IPS-15b (cell line): ENCODE data around the gene TRAF5.
"Not testable (repeated sequence)": the region's sequence is repeated elsewhere in the genome, so short reads cannot be mapped to it uniquely, and the experiment has no call there.

Experiments
- H3K27me3 ChIP-seq: one replicate; pipeline ENCODE4 v1.6.1; 2013; ENCODE audit warnings: low read length; ENCODE audit not compliant: control insufficient read depth, insufficient read depth
- H3K36me3 ChIP-seq: one replicate; pipeline ENCODE4 v1.6.1; 2013; ENCODE audit warnings: low read length; ENCODE audit not compliant: control insufficient read depth, insufficient read depth
- H3K4me1 ChIP-seq: one replicate; pipeline ENCODE4 v1.6.1; 2013; ENCODE audit warnings: mild to moderate bottlenecking, low read length; ENCODE audit not compliant: control insufficient read depth, insufficient read depth
- H3K4me3 ChIP-seq: one replicate; pipeline ENCODE4 v1.5.1; 2013; ENCODE audit warnings: low read depth, low read length
- H3K9ac ChIP-seq: one replicate; pipeline ENCODE4 v1.6.1; 2013; ENCODE audit warnings: low read depth, mild to moderate bottlenecking, low read length
- H3K9me3 ChIP-seq: one replicate; pipeline ENCODE4 v1.6.1; 2013; ENCODE audit warnings: mild to moderate bottlenecking, low read length; ENCODE audit not compliant: control insufficient read depth, insufficient read depth

TRAF5 gene

GRCh38 chr1:211338224-211338620 is 11.6 kb downstream of the TRAF5 start:
- Histone ChIP-seq H3K9ac (no peak overlapping the region), H3K4me3 (no peak overlapping the region)

GRCh38 chr1:211339631-211340041 is 13.0 kb downstream of the TRAF5 start:
- Histone ChIP-seq H3K27me3 (no peaks in the 10 kb centered on the region), H3K4me3 (no peak overlapping the region), H3K4me1 (no peaks in the 10 kb centered on the region), H3K9me3 (no peaks in the 10 kb centered on the region), H3K36me3 (no peaks in the 10 kb centered on the region), H3K9ac (no peak overlapping the region)

More at GRCh38 chr1:211338224-211338620, 11.6 kb downstream of the TRAF5 start:
- H3K27me3 ChIP-seq: no peaks in the 10 kb centered on the region
- no peaks in the 10 kb centered on the region for H3K4me1 ChIP-seq
- no peaks in the 10 kb centered on the region for H3K36me3 ChIP-seq
- no peaks in the 10 kb centered on the region for H3K9me3 ChIP-seq

GRCh38 chr1:211340622-211341507 is 14.2 kb downstream of the TRAF5 start:
- Histone ChIP-seq H3K4me1 (peaks cover 4% of the 10 kb centered on the region), H3K4me3 (no peak overlapping the region), H3K36me3 (no peaks in the 10 kb centered on the region), H3K27me3 (no peaks in the 10 kb centered on the region), H3K9ac (no peak overlapping the region), H3K9me3 (no peaks in the 10 kb centered on the region)

- Histone ChIP-seq H3K4me3 (no peak overlapping the region), H3K4me1 (peaks cover 8% of the 10 kb centered on the region), H3K9me3 (no peaks in the 10 kb centered on the region), H3K36me3 (no peaks in the 10 kb centered on the region), H3K9ac (no peak overlapping the region), H3K27me3 (no peaks in the 10 kb centered on the region)
Observed at GRCh38 chr1:211341999-211342398, 15.4 kb downstream of the TRAF5 start.

GRCh38 chr1:211343607-211344006 is 17.0 kb downstream of the TRAF5 start:
- peaks cover 8% of the 10 kb centered on the region for H3K4me1 ChIP-seq
- no peak overlapping the region for H3K4me3 ChIP-seq
- no peaks in the 10 kb centered on the region for H3K36me3 ChIP-seq
- no peaks in the 10 kb centered on the region for H3K27me3 ChIP-seq
- H3K9me3 ChIP-seq: no peaks in the 10 kb centered on the region
- no peak overlapping the region for H3K9ac ChIP-seq

GRCh38 chr1:211344152-211344618 is 17.6 kb downstream of the TRAF5 start:
- no peak overlapping the region for H3K9ac ChIP-seq
- H3K4me3 ChIP-seq: no peak overlapping the region
- no peaks in the 10 kb centered on the region for H3K36me3 ChIP-seq
- H3K27me3 ChIP-seq: no peaks in the 10 kb centered on the region
- no peaks in the 10 kb centered on the region for H3K9me3 ChIP-seq
- H3K4me1 ChIP-seq: peaks cover 8% of the 10 kb centered on the region

- Histone ChIP-seq H3K4me1 (peaks cover 8% of the 10 kb centered on the region), H3K4me3 (peak overlapping the region; percentile 4), H3K36me3 (no peaks in the 10 kb centered on the region), H3K27me3 (no peaks in the 10 kb centered on the region), H3K9ac (no peak overlapping the region), H3K9me3 (no peaks in the 10 kb centered on the region)
Observed at GRCh38 chr1:211345719-211346118, 19.1 kb downstream of the TRAF5 start.

GRCh38 chr1:211347077-211347844 is 20.6 kb downstream of the TRAF5 start:
- Histone ChIP-seq H3K27me3 (no peaks in the 10 kb centered on the region), H3K9me3 (peaks cover 3% of the 10 kb centered on the region), H3K4me1 (peaks cover 8% of the 10 kb centered on the region), H3K4me3 (no peak overlapping the region), H3K36me3 (no peaks in the 10 kb centered on the region), H3K9ac (no peak overlapping the region)

GRCh38 chr1:211348547-211348946 is 21.9 kb downstream of the TRAF5 start:
- Histone ChIP-seq H3K4me3 (no peak overlapping the region), H3K4me1 (peaks cover 8% of the 10 kb centered on the region), H3K36me3 (no peaks in the 10 kb centered on the region)

GRCh38 chr1:211349741-211350140 is 23.1 kb downstream of the TRAF5 start:
- Histone ChIP-seq H3K9me3 (peaks cover 3% of the 10 kb centered on the region), H3K4me1 (peaks cover 8% of the 10 kb centered on the region), H3K27me3 (no peaks in the 10 kb centered on the region), H3K4me3 (no peak overlapping the region), H3K36me3 (no peaks in the 10 kb centered on the region), H3K9ac (no peak overlapping the region)

More at GRCh38 chr1:211348547-211348946, 21.9 kb downstream of the TRAF5 start:
- Histone ChIP-seq H3K27me3 (no peaks in the 10 kb centered on the region), H3K9ac (no peak overlapping the region), H3K9me3 (peaks cover 3% of the 10 kb centered on the region)

GRCh38 chr1:211352055-211352454 is 25.4 kb downstream of the TRAF5 start:
- H3K4me1 ChIP-seq, H3K36me3 ChIP-seq, H3K9ac ChIP-seq, H3K4me3 ChIP-seq, H3K9me3 ChIP-seq, H3K27me3 ChIP-seq: not testable (repeated sequence)
